GM21360 (cell line): ENCODE data around the gene ADAMTS2.

Experiments used
- ATAC-seq: cut with Tn5 transposase; IDR thresholded peaks from one replicate; pipeline ENCODE4 v1.9.1; 2021; ENCODE audit warnings: mild to moderate bottlenecking, moderate library complexity; ENCODE audit not compliant: unreplicated experiment

Gene ADAMTS2

GRCh38 chr5:179134511-179134910, 210.8 kb downstream of the ADAMTS2 start:
- ATAC-seq, result no peak

- ATAC-seq, result no peak
Measured at GRCh38 chr5:179132586-179133355, 212.5 kb downstream of the ADAMTS2 start.

GRCh38 chr5:179131886-179132585, 213.2 kb downstream of the ADAMTS2 start:
- ATAC-seq, result no peak

- no peak for ATAC-seq
Measured at GRCh38 chr5:179131321-179131835, 213.9 kb downstream of the ADAMTS2 start.

GRCh38 chr5:179130101-179130681, 215.1 kb downstream of the ADAMTS2 start:
- no peak for ATAC-seq

GRCh38 chr5:179129607-179130071, 215.6 kb downstream of the ADAMTS2 start:
- ATAC-seq, result no peak

- no peak for ATAC-seq
Measured at GRCh38 chr5:179128976-179129375, 216.3 kb downstream of the ADAMTS2 start.

GRCh38 chr5:179128041-179128365, 217.3 kb downstream of the ADAMTS2 start:
- ATAC-seq, result no peak

GRCh38 chr5:179127136-179128040, 217.9 kb downstream of the ADAMTS2 start:
- no peak for ATAC-seq

- no peak for ATAC-seq
Measured at GRCh38 chr5:179126506-179126991, 218.7 kb downstream of the ADAMTS2 start.

- ATAC-seq, result no peak
Measured at GRCh38 chr5:179125789-179126505, 219.3 kb downstream of the ADAMTS2 start.

GRCh38 chr5:179124853-179125788, 220.1 kb downstream of the ADAMTS2 start:
- ATAC-seq, result no peak

GRCh38 chr5:179124273-179124852, 220.9 kb downstream of the ADAMTS2 start:
- ATAC-seq, result no peak

- ATAC-seq, result no peak
Measured at GRCh38 chr5:179123491-179124272, 221.6 kb downstream of the ADAMTS2 start.

- no peak for ATAC-seq
Measured at GRCh38 chr5:179123109-179123426, 222.2 kb downstream of the ADAMTS2 start.

GRCh38 chr5:179122411-179123108, 222.7 kb downstream of the ADAMTS2 start:
- no peak for ATAC-seq

GRCh38 chr5:179121667-179122111, 223.6 kb downstream of the ADAMTS2 start:
- ATAC-seq, result no peak
